GM19372 (cell line): ENCODE results near the gene ATXN7L1.
A peak's percentile ranks its signal among the peaks of the same experiment; 100 is the strongest.

Experiments
- ATAC-seq: cut with Tn5 transposase; IDR thresholded peaks from one replicate; pipeline ENCODE4 v1.9.1; 2021; ENCODE audit warnings: mild to moderate bottlenecking, low read depth, moderate library complexity; ENCODE audit not compliant: unreplicated experiment

ATXN7L1 gene, protein sequence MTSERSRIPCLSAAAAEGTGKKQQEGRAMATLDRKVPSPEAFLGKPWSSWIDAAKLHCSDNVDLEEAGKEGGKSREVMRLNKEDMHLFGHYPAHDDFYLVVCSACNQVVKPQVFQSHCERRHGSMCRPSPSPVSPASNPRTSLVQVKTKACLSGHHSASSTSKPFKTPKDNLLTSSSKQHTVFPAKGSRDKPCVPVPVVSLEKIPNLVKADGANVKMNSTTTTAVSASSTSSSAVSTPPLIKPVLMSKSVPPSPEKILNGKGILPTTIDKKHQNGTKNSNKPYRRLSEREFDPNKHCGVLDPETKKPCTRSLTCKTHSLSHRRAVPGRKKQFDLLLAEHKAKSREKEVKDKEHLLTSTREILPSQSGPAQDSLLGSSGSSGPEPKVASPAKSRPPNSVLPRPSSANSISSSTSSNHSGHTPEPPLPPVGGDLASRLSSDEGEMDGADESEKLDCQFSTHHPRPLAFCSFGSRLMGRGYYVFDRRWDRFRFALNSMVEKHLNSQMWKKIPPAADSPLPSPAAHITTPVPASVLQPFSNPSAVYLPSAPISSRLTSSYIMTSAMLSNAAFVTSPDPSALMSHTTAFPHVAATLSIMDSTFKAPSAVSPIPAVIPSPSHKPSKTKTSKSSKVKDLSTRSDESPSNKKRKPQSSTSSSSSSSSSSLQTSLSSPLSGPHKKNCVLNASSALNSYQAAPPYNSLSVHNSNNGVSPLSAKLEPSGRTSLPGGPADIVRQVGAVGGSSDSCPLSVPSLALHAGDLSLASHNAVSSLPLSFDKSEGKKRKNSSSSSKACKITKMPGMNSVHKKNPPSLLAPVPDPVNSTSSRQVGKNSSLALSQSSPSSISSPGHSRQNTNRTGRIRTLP

DNA sequence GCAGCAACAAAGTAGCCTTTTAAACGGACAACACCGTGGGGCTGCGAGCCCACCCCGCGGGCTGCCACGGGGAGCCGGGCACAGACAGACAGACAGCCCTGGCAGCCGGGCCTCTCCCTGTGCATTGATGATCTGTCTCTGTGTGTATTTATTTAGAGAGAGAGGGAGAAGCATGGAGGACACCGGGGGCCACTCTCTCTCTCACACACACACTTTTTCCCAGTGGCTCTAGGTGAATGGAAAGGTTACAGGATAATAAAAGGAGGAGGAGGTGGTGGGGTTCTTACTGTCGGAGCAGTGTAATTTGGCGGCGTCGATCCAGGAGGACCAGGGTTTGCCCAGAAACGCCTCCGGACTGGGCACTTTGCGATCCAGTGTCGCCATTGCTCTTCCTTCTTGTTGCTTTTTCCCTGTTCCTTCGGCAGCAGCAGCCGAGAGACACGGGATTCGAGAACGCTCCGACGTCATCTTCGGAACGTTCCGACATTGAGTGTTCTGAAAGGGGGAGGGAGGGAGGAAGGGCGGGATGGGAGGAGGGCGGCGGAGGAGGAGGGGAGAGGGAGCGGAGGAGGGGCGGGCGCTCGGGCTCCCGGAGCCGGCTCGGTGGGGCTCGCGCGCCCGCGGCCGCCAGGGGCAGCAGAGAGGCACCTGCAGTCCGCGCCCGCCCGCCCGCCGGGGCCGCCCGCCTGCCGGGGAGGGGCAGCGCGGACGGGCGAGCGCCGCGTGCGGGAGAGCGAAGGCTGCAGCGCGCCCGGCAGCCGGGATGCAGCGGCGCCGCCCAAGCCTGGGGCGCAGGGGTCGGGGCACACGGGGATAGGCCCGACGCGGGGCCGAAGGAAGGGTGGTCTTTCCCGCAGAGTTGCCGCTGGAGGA lies at the start of gene ATXN7L1:
TSS of gene ATXN7L1 (minus strand) at position 509 of the 873 bp plus-strand sequence. CDS start at position 468, 41 bp downstream.
- ATAC-seq, result peak; percentile 93

DNA sequence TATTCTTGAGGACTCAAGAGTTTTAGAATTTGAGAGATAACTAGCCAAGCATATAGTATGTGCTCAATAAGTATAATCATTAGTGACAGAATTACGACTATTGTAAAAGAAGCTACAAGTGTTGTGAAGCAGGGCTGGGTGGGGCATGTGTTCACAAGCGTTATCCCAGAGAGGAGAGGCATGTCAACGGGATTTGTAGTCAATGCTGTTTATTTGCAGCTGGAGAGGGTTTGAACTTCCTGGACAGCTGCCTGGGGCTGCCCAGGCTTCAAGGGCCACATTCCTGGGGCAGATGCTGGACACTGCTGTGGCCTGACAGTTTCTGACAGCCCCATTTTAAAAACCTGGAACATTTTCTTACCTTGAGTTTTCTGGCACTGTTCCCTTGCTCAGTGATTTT lies 49.7 kb upstream of the ATXN7L1 start:
- no peak for ATAC-seq

DNA sequence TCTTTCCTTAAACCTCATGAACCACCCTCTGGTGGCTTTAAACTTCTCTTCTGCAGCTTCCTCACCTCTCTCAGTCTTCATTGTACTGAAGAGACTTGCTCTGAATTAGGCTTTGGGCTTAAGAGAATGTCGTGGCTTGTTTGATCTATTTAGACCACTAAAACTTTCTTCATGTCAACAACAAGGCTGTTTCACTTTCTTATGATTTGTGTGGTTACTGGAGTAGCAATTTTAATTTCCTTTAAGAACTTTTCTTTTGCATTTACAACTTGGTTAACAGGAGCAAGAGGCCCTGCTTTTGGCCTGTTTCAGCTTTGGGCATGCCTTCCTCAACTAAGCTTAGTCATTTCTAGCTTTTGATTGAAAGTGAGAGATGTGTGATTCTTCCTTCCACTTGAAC lies 48.5 kb upstream of the ATXN7L1 start:
- no peak for ATAC-seq

DNA sequence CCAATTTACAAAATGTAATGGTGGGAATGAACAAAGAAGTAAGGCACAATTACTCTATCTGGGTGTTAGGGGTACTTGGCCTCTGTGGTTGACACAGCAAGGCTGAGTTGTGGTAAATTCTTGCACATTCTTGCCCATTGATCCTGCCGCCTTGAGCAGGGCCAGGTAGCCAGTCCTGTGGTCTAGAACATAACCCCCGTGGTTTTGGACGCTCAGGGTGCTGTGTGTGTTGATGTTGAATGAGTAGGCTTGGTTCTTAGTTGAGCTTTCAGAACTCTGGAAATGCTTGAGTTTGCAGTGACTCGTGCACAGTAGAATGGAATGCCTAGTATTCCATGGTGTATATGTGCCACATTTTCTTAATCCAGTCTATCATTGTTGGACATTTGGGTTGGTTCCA lies 44.4 kb upstream of the ATXN7L1 start:
- ATAC-seq, result no peak

DNA sequence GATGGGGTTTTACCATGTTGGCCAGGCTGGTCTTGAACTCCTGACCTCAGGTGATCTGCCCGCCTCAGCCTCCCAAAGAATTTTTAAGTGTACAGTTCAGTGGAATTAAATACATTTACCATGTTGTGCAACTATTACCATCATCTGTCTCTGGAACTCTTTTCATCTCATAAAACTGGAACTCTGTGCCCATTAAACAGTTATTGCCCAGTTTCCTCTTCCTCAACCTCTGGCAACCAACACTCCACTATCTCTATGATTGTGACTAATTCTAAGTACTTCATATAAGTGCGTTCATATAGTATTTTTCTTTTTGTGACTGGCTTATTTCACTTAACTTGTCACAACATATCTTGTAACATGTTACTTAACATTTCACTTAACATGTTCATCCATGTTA lies 41.3 kb upstream of the ATXN7L1 start:
- ATAC-seq, result no peak

DNA sequence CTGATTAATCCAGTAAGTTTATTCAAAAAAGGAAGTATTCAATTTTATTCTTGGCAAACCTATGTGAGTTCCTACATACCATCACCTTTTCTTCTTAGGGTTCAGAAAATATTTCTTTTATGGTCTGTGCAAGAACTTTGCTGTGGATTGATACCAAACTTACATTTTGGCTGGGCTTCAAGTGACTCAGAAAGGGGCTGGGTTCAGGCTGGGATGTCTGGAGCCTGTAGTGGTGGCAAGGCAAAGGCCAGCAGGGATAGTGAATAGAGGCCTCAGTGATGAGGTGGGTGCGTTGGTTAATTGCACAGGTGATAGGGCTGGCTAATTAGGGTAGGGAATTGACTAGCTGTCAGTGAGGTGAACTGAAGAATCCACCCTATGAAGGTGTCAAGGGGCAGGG lies 40.2 kb upstream of the ATXN7L1 start:
- no peak for ATAC-seq

DNA sequence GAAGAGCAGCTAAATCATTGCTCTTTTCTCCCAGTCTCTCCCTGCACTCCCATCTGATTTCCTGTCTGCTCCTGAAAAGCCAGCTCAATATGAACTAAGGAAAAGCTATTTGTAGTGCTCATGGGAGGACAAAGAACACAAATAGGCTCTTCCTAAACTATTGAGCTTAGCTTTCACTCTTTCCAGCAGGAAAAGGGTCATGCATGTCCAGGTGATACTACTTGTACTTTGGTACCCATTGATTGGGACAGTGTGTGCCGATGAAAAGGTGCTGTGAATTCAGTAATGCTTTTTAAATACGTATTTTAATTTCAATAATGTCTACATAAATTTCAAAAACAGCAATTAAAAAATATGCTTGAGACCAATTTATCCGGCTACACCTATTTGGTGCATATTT lies 37.5 kb upstream of the ATXN7L1 start:
- no peak for ATAC-seq

DNA sequence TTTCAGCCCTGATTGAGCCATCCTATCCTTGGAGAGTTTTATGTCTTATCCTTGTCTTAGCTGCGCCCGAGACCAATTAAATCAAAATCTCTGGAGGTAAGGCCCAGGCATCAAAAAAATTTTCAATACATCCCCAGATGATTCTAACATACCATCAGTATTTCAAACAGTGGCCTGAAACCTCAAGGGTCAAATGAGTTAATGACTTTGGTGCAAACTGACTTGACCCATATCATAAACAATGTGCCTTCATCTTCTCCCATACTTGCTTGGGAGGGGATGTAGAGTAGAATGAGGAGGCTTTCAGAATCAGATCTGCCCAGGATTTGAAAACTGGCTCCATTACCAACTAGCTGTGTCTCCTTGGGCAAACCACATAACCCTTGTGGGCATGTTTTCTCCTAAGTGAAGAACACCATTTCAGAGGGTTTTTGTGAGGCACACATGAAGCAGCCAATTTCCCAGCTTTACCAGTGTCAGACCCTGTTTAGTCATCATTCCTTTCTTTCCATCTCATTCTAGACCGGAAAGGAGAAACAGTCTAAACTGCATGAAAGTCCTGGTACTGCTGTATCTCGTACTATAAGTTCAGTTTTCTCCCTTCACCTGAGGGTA lies 35.7 kb upstream of the ATXN7L1 start:
- ATAC-seq, result no peak

DNA sequence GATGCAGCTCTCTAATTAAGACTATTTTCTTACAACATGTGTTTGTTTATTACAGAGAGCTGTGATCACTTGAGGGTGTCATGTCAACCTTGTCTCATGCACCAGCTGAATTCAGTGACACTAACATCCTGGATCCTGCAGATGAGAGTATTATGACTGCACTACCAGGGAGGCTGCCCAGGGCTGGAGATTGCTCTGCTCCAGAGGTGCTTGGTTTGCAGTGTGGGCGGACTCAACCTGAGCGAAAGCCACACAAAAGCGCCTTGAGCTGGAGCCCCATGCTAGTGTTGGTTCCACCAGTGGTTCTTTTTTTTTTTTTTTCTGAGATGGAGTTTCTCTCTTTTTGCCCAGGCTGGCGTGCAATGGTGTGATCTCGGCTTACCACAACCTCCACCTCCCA lies 33.8 kb upstream of the ATXN7L1 start:
- no peak for ATAC-seq

DNA sequence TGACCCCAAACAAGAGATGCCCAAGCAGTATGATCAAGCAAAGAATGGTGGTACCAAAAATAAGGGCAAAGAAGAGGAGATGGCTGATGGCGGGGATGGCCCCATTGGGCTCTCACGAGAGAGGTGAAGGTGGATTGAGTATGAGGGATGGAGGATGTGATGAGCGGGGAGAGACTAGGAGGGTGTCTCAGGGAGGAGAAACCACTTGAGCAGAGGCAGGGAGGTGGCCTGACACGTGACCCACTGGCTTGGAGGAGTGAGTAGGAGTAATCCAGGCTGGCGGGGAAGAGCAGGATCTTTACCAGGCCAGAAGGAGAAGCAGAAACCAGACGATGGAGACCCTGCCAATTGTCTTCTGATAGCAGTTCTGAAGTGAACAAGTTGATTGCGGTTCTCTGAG lies 33.3 kb upstream of the ATXN7L1 start:
- no peak for ATAC-seq

DNA sequence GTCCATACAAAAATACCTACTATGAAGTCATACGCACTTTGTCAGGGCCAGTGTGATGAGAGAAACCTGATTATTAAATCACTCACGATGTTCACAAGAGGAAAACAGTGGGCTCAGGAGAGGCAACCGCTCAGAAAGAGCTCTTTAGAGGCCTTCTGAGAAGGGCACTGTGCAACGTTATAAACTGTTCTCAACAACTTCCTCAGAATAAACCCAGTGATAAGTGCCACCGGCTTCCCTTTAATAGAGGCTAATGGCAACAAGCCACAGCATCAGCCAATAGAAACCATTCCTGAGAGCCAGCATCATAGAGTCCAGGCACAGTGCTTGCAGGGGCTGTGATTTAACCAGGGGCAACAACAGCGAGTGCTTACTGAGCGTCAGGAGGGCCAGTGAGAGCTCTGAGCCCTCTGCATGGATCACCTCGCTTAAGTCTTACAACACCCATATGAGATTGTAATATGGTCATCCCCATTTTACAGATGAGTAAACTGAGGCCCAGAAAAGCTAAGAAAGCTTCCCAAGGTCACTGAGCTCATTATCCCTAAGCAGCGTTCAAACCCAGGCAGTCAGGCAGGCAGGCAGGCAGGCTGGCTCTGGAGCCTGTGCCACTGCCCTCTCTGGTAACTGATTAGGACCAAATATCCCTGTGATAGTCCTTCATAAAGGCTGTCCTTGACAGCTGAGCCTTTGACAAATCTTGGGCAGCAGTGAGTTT lies 30.9 kb upstream of the ATXN7L1 start:
- no peak for ATAC-seq

DNA sequence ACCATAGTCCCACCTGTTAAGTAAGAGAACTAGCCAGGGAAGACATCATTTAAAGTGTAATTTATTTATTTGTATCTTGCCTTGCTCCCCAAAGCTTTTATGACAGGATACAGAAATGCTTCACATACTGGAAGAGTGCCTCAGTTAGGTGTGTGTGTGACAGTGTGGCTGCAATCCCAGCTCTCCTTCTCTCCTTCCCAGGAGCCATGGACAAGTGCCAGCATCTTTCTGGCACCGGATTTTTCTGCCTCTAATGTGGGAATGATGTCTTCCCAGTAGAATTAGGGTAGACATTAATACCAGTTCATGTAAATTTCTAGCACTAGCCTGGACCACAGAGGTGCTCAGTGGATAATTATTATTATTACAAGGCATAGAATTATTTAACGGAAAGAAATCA lies 30.3 kb upstream of the ATXN7L1 start:
- no peak for ATAC-seq

DNA sequence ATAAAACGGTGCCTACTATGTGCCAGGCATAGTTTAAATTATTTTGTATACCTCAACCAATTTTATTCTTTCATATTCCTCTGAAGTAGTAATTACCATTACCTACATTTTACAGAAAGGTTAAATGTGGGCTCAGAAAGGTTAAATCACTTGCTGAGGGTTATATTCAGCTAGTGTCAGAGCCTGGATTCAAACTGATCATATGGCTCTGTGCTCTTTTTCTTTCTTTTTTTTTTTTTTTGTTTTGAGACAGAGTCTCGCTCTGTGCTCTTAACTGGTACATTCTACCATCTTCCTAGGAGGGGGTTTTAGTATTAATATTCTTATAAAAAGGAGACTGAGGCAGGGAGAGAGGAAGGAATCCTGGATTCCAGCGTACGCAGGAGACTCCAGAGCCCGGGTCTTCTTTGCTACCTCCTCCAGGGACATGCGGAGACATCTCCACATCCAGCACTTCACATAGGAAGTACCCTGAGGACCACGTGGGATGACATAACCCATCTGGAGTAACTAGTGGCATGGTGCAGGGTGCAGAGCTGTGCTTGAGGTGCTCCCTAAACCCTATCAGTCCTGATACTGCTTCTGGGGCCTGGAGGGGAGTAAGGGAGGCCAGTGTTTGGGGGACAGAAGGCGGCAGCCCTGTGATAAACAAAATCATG lies 29.6 kb upstream of the ATXN7L1 start:
- no peak for ATAC-seq

DNA sequence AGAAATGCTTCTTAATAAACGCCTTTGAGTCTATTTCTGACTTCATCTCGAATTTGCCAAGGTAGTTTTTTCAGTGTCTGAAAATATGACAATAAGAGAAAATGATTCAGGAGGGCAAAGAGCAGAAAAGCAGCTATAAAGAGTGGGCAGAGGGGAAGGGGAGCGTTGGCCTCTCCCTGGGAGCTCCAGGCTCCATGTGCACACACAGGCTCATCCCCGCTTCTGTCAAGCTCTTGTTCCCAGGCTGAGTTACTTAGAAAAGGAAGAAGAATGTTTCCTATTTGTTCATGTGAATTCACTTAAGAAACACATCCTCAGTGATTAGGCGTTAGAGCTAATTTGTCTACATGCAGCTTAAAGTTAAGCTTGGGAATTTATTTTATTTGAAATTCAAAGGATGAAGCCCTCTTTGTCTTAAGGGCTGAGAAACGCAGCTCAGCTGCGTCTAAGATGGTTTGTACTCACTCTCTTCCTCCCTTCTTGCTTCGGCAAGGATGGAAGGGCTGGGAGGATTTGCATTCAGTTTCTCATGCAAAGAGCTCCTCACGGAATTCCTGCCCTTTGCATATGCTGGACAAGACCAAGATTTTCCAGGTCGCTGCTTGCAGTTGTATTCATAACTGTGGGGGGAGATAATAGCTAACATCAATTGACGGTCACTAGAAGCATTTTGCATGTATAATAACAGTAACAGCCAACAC lies 29.0 kb upstream of the ATXN7L1 start:
- ATAC-seq, result no peak

DNA sequence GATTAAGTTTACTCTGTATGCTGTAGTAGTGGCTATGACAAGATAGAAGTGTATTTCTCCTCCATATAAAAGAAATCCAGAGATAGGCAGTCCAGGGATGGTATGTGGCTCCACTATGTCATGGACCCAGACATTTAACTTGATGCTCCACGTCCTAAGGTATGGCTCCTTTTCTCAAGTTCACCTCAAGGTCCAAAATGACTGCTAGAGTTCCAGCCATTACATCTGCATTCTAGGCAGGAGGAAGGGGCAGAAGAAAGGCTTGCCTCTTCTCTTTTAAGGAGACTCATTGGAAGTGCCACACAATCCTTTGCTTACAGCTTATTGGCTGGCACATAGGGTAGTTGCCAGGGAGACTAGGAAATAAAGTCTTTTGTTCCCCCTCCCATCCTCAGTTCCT lies 27.7 kb upstream of the ATXN7L1 start:
- no peak for ATAC-seq

DNA sequence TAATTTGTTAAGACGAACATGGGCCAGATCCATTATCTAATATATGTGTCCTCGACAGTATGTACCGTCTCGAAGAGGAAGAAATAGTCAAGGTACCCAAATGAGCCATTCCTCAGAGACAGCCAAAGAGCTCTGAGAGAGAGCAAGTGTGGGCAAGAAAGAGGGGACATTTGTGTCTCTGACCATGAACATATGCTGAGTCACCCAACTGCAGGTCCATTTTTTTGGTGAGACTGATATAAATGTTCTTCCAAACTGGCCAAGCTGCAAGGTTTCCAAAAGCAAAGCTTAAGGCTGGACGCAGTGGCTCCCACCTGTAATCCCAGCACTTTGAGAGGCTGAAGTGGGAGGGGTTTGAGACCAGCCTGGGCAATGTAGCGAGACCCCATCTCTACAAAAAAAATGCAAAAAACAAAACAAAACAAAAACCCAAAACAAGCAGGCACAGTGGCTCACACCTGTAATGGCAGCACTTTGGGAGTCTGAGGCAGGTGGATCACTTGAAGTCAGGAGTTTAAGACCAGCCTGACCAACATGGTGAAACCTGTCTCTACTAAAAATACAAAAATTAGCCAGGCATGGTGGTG lies 26.0 kb upstream of the ATXN7L1 start:
- ATAC-seq, result no peak

DNA sequence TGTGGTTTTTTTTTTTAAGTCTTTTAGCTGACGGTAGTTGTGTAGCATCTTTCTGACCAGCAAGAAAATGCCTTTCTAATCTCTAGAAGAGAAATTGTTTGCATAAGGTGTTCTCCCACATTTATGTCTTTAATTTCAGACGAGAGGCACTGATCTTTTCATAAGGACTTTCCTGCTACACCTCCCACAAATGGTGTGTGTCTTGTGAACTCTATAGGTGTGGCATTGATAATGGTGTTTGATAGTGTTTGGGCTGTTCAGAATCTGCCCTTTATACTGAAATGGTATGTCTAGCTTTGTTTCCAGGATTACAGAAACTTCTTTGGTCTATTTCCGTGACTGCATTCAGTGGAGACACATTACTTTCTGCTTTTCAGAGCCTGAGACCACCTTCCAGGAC lies 21.6 kb upstream of the ATXN7L1 start:
- ATAC-seq, result no peak

DNA sequence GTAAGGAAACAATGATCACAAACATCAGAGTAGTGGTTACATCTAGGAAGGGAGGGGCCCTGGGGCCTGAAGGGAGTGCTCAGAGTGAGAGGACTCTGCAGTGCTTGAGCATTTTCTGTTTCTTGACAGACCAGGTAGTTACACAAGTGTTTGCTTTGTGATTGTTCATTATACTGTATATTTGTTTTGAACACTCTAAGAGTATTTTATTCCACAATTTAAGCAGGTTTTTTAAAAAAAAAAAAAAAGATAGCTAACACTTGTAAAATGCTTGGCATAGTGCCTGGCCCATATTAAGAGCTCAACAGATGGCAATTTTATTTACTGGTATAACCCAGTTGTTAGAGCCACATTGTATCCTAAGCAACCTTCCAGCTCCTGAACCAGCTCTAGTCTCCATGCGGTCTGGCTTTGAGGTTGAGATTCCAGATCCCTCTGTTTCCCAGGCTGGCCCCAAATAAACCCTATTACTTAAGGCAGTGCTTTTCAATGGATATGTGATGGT lies 20.1 kb upstream of the ATXN7L1 start:
- ATAC-seq, result no peak
